HUES64 (cell line): ENCODE results near the gene SUGP2.

Experiments used
- H3K27ac ChIP-seq: 2 replicates; pipeline ENCODE4 v1.7.0; 2013; ENCODE audit warnings: low read depth, low read length, inconsistent platforms
- H3K27me3 ChIP-seq: 2 replicates; pipeline ENCODE4 v1.6.1; 2013; ENCODE audit warnings: mild to moderate bottlenecking, low read length; ENCODE audit not compliant: insufficient read depth
- H3K36me3 ChIP-seq: 2 replicates; pipeline ENCODE4 v1.6.1; 2013; ENCODE audit warnings: mild to moderate bottlenecking, low read length; ENCODE audit not compliant: insufficient read depth
- H3K4me1 ChIP-seq: 2 replicates; pipeline ENCODE4 v1.6.1; 2013; ENCODE audit warnings: mild to moderate bottlenecking, low read length, moderate library complexity; ENCODE audit not compliant: insufficient read depth
- H3K4me3 ChIP-seq: 2 replicates; pipeline ENCODE4 v1.5.1; 2013; ENCODE audit warnings: mild to moderate bottlenecking, low read length, moderate library complexity
- H3K9ac ChIP-seq: 2 replicates; pipeline ENCODE4 v1.6.1; 2013; ENCODE audit warnings: mild to moderate bottlenecking, low read depth, low read length
- H3K9me3 ChIP-seq: 2 replicates; pipeline ENCODE4 v1.6.1; 2013; ENCODE audit warnings: low read depth, low read length; ENCODE audit not compliant: insufficient read depth
- WGBS: fragments of 150-250, 120-280 bp; methylation state at CpG from one replicate; pipeline ENCODE4 v1.1.7; 2013; ENCODE audit warnings: missing lambda C conversion rate; 5-methylcytosine and 5-hydroxymethylcytosine counted together

SUGP2 gene

DNA sequence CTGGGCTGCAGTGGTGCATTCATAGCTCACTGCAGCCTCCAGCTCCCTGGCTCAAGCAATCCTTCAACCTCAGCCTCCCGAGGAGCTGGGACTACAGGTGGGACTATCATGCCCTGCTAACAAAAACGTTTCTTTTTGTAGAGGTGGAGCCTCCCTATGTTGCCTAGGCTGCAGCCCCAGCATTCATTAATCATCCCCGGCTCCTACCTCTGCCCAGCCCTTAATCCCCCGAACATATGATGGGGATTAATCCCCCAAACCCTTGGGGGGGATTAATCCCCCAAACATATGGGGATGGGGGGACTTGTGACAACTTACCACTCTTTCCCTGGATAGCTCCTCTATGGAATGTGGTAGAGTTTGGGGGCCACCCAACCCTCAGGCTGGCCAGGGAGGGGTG, 45.9 kb downstream of the SUGP2 start:
- WGBS: 46% methylated on average over 2 of the region's 4 CpGs
- Histone ChIP-seq H3K4me3 (no peak overlapping the region), H3K36me3 (peaks cover 10% of the 10 kb centered on the region), H3K9me3 (no peaks in the 10 kb centered on the region), H3K9ac (no peak overlapping the region), H3K27me3 (no peaks in the 10 kb centered on the region), H3K27ac (no peak overlapping the region), H3K4me1 (no peaks in the 10 kb centered on the region)

DNA sequence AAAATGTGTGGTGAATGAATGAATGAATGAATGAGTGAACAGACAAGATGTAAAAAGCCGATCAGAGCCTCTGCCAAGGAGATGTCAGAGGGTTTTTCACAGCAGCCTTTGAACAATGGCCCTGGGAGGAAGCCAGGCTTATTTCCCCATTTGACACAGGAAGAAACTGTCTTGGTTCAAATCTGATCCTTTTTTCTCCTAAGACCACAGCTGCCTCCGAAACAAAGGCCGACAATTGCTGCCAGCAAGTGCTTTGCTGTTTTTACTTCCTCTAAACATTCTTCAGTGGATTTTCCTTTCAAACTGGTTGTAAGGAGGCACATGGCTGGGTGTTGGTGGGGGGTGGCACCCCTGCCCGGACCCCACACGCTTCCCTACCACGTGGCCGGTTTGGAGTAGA, 48.1 kb downstream of the SUGP2 start:
- H3K27ac ChIP-seq: no peak overlapping the region
- no peaks in the 10 kb centered on the region for H3K36me3 ChIP-seq
- 0 out of 2 replicates have a peak overlapping the region, but pooled peaks have one; percentile 13 for H3K9ac ChIP-seq
- no peaks in the 10 kb centered on the region for H3K4me1 ChIP-seq
- whole genome bisulfite sequencing: 85% methylated on average over 7 of the region's 7 CpGs
- H3K4me3 ChIP-seq: no peak overlapping the region
- no peaks in the 10 kb centered on the region for H3K9me3 ChIP-seq
- H3K27me3 ChIP-seq: no peaks in the 10 kb centered on the region

DNA sequence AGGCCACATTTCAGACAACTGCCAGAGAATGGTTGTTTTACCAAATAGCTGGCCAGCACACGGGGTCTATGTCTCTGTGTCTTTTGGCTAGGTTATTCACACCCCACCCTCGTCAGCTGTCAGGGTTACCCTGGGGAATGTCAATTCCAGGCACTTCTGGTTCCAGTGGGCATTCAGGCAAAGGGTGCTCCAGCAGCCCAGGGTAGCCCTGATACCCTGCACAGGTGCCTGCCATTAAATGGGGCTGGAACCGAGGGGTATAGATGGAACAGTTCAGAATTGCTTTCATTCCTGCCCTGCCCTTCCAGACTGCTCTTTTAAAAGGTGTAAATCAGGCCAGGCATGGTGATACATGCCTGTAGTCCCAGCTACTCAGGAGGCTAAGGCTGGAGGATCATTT, 49.1 kb downstream of the SUGP2 start:
- no peaks in the 10 kb centered on the region for H3K4me1 ChIP-seq
- H3K9me3 ChIP-seq: no peaks in the 10 kb centered on the region
- H3K27me3 ChIP-seq: no peaks in the 10 kb centered on the region
- H3K4me3 ChIP-seq: no peak overlapping the region
- WGBS: 89% methylated on average over 3 of the region's 3 CpGs
- no peaks in the 10 kb centered on the region for H3K36me3 ChIP-seq
- no peak overlapping the region for H3K9ac ChIP-seq
- H3K27ac ChIP-seq: no peak overlapping the region

DNA sequence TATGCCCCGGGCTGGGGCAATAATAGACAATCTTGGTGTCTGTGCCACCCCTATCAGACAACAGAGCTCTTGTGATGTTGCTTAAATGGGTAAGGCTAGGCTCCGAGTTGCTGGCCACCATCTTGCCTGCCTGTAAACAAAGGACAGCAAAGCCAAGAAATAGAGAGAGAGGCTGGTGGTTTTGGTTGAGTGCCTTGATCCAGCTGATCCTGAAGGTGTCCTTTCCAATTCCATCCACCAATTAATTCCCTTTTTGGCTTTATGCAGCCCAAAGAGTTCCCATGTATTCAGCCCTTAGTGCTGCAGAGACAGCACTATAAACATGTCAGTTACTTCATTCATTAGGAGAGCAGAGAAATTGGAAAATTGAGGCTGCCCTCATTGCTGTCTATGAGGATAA, 50.6 kb downstream of the SUGP2 start:
- H3K9ac ChIP-seq: no peak overlapping the region
- no peak overlapping the region for H3K4me3 ChIP-seq
- no peaks in the 10 kb centered on the region for H3K36me3 ChIP-seq
- no peaks in the 10 kb centered on the region for H3K4me1 ChIP-seq
- no peaks in the 10 kb centered on the region for H3K27me3 ChIP-seq
- WGBS: 93% methylated on average over 2 of the region's 2 CpGs
- no peaks in the 10 kb centered on the region for H3K9me3 ChIP-seq
- no peak overlapping the region for H3K27ac ChIP-seq

DNA sequence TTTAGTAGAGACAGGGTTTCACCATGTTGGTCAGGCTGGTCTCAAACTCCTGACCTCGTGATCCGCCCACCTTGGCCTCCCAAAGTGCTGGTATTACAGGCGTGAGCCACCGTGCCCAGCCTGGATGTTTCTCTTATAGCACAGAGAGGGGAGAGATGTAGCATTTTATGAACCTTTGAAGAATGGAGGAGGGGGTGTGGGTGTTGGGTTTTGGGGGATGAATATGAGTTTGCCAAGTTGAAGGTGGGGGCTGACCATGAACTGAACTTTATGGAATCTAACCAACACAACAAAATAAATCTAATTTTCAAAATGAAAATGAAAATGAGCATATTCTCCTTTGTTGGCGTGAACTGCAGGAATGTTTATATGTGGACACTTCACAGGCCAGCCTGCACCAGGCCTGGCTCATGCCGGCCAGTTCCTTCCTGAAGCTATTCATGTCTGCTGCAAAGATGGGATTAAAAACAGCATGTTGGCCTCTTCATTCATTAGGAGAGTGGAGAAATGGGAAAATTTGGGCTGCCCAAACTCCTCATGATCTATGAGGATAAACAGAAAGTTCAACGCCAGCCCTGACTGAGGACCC, 52.8 kb downstream of the SUGP2 start:
- no peaks in the 10 kb centered on the region for H3K36me3 ChIP-seq
- H3K4me1 ChIP-seq: no peaks in the 10 kb centered on the region
- no peaks in the 10 kb centered on the region for H3K9me3 ChIP-seq
- no peaks in the 10 kb centered on the region for H3K27me3 ChIP-seq
- H3K4me3 ChIP-seq: no peak overlapping the region
- 92% methylated on average over 6 of the region's 7 CpGs for WGBS
- H3K27ac ChIP-seq: no peak overlapping the region
- no peak overlapping the region for H3K9ac ChIP-seq

DNA sequence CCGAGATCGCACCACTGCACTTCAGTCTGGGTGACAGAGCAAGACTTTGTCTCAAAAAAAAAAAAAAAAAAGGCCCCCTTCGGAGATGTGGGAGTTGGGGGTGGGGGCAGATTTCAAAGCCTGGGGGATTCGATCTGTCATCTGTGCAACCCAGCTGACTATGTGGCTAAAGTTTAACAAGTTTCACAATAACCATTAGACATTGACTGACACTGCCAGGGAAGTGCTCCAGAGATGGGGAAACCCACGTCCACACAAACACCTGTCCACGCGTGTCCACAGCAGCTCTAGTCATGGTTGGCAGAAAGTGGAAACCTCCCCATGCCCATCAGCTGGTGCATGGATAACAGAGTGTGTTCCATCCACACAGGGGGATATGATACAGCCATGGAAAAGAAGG, 54.7 kb downstream of the SUGP2 start:
- H3K4me3 ChIP-seq: no peak overlapping the region
- no peaks in the 10 kb centered on the region for H3K9me3 ChIP-seq
- H3K4me1 ChIP-seq: no peaks in the 10 kb centered on the region
- no peaks in the 10 kb centered on the region for H3K27me3 ChIP-seq
- no peak overlapping the region for H3K27ac ChIP-seq
- WGBS: 81% methylated on average over 7 of the region's 7 CpGs
- H3K36me3 ChIP-seq: no peaks in the 10 kb centered on the region
- H3K9ac ChIP-seq: no peak overlapping the region

DNA sequence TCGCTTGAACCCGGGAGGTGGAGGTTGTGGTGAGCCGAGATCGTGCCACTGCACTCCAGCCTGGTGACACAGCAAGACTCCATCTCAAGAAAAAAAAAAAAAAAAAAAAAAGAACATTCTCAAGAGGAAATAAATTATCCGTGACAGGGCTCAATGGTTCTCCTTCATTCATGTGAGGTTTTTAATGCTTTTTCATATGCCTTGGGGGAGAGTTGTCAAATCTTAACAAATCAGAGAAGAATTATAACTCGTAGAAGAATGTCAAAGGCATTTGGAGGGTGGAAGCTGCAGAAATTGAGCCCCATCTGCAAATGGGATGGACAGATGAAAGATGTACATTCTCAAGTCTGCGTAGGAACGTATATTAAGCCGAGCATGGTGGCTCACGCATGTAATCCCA, 57.4 kb downstream of the SUGP2 start:
- H3K9me3 ChIP-seq: no peaks in the 10 kb centered on the region
- no peak overlapping the region for H3K27ac ChIP-seq
- H3K27me3 ChIP-seq: no peaks in the 10 kb centered on the region
- H3K9ac ChIP-seq: no peak overlapping the region
- H3K4me1 ChIP-seq: no peaks in the 10 kb centered on the region
- no peak overlapping the region for H3K4me3 ChIP-seq
- no peaks in the 10 kb centered on the region for H3K36me3 ChIP-seq
- 96% methylated on average over 10 of the region's 10 CpGs for WGBS

DNA sequence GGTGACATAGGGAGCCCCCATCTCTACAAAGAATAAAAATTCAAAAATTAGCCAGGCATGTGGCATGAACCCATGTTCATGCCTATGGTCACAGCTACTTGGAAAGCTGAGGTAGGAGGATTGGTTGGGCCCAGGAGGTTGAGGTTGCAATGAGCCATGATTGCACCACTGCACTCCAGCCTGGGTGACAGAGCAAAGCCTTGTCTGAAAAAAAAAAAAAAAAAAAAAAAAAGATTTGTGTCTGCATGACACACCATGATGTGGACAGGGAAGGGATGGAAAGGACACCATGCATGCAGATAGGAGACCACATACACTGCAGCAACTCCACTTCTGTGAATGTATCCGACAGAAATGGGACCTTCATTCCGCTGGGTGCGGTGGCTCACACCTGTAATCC, 58.3 kb downstream of the SUGP2 start:
- WGBS: 100% methylated on average over 3 of the region's 3 CpGs
- Histone ChIP-seq H3K4me3 (no peak overlapping the region), H3K36me3 (no peaks in the 10 kb centered on the region), H3K27ac (no peak overlapping the region), H3K4me1 (no peaks in the 10 kb centered on the region), H3K9ac (no peak overlapping the region), H3K27me3 (no peaks in the 10 kb centered on the region), H3K9me3 (no peaks in the 10 kb centered on the region)

DNA sequence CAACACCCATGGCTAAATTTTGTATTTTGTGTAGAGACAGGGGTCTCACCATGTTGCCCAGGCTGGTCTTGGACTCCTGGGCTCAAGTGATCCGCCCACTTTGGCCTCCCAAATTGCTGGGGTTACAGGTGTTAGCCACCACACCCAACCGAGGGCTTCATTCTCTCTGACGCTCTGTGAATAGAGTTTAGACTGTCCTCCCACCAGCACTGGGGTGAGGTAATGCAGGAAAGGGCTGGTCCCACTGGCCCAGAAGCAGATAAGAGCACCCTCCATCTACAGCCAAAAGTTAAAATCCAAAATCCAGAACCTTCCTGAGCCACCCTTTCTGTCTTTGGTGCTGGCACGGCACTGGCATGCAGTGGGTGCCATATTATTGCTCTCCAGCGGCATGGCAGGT, 60.5 kb downstream of the SUGP2 start:
- 92% methylated on average over 5 of the region's 5 CpGs for WGBS

DNA sequence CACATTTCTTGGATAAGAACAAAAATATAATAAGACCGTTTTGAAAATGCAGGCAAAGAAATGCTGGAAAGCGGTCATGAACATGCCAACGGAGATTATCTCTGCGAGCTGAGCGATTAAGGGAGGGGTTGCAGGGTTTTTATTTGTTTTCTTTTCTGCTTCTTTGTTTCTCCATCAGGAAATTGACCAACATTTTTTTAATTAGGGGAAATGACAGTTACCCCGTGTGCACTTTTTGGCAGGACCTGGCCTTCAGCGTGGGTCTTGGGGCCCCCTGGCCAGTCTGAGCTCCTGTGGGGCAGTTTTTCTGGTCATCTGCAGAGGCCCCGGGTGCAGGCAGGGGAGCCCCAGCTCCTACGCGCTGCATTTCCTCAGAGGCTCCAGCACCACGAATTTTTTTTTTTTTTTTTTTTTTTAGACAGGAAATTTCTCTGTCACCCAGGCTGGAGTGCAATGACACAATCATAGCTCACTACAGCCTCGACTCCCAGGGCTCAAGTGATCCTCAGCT, 61.0 kb downstream of the SUGP2 start:
- Histone ChIP-seq H3K27me3 (no peaks in the 10 kb centered on the region), H3K9me3 (no peaks in the 10 kb centered on the region), H3K4me1 (no peaks in the 10 kb centered on the region), H3K27ac (no peak overlapping the region), H3K9ac (no peak overlapping the region), H3K36me3 (no peaks in the 10 kb centered on the region), H3K4me3 (no peak overlapping the region)
- 89% methylated on average over 12 of the region's 12 CpGs for whole genome bisulfite sequencing

More for the DNA sequence above, 60.5 kb downstream of the SUGP2 start:
- Histone ChIP-seq H3K4me3 (no peak overlapping the region), H3K27ac (no peak overlapping the region), H3K9ac (no peak overlapping the region), H3K9me3 (no peaks in the 10 kb centered on the region), H3K27me3 (no peaks in the 10 kb centered on the region), H3K36me3 (no peaks in the 10 kb centered on the region), H3K4me1 (no peaks in the 10 kb centered on the region)

DNA sequence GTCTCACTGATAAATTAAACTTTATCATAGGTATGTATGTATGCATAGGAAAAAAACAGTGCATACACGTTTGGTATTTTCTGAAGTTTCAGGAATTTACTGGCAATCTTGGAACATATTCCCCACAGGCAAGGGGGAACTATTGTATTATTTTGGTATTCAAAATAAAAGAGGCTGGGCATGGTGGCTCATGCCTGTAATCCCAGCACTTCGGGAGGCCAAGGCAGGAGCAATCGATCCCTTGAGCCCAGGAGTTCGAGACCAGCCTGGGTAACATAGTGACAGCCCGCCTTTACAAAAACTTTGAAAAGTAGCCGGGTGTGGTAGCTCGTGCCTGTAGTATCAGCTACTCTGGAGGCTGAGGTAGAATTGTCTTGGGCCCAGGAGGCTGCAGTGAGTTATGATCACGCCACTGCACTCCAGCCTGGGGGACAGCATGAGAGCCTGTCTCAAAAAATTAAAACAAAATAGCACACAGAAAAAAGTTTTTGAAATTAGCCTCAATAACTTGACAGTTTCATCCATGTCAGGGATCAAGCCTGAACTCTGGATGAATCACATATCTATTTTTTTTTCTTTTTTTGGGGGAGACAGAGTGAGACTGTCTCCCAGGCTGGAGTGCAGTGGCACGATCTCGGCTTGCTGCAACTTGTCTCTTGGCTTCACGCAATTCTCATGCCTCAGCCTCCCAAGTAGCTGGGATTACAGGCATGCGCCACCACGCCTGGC, 63.2 kb downstream of the SUGP2 start:
- no peaks in the 10 kb centered on the region for H3K36me3 ChIP-seq
- no peaks in the 10 kb centered on the region for H3K9me3 ChIP-seq
- no peaks in the 10 kb centered on the region for H3K27me3 ChIP-seq
- H3K4me1 ChIP-seq: no peaks in the 10 kb centered on the region
- no peak overlapping the region for H3K4me3 ChIP-seq
- no peak overlapping the region for H3K27ac ChIP-seq
- no peak overlapping the region for H3K9ac ChIP-seq
- WGBS: 92% methylated on average over 13 of the region's 13 CpGs
